Chondrocyte (in vitro differentiated cells): Measurements from ENCODE around the gene IFNAR1. TPM values are rescaled to one million over a fixed set of nuclear protein-coding genes. Genes with fewer than 3 reads are reported as not detected.

Experiments used
- DNase-seq: peaks from one replicate; pipeline ENCODE4 v3.0.0; 2021; ENCODE audit warnings: mixed read lengths, low spot score
- H3K27ac Mint-ChIP-seq: one replicate; pipeline ENCODE4 v1.8.0; 2021; ENCODE audit warnings: mild to moderate bottlenecking, moderate library complexity, mixed read lengths; ENCODE audit not compliant: unreplicated experiment
- H3K27me3 Mint-ChIP-seq: 2 replicates; pipeline ENCODE4 v1.8.0; 2021; ENCODE audit warnings: low read depth, mixed read lengths
- H3K36me3 Mint-ChIP-seq: 2 replicates; pipeline ENCODE4 v1.8.0; 2021; ENCODE audit warnings: low read depth, mixed read lengths
- H3K4me1 Mint-ChIP-seq: 2 replicates; pipeline ENCODE4 v1.8.0; 2021; ENCODE audit warnings: low read depth, mild to moderate bottlenecking, mixed read lengths
- H3K4me3 Mint-ChIP-seq: one replicate; pipeline ENCODE4 v1.8.0; 2021; ENCODE audit warnings: mild to moderate bottlenecking, moderate library complexity, mixed read lengths; ENCODE audit not compliant: unreplicated experiment
- H3K9me3 Mint-ChIP-seq: 2 replicates; pipeline ENCODE4 v1.8.0; 2021; ENCODE audit warnings: low read depth, mixed read lengths
- CTCF ChIP-seq: fragments of 200-600 bp; sonication (generic); IDR thresholded peaks from 2 replicates; pipeline ENCODE4 v1.5.0; 2021; ENCODE audit warnings: antibody characterized with exemption, mild to moderate bottlenecking, moderate library complexity
- long read RNA-seq: library from polyadenylated mRNA; stranded (forward); transcript quantifications from one replicate; pipeline ENCODE4 v2.0.0, GENCODE V29; 2021
- total RNA-seq: library from RNA; stranded (reverse); gene quantifications from 3 replicates; pipeline ENCODE4 v1.2.1, GENCODE V29; 2021

Gene IFNAR1
- total RNA-seq: 40.3 to 52.3 TPM (median 47.7 TPM) in 3 replicates
- long read RNA-seq, full-length matches to known transcripts: 47 of 67 reads
- long read RNA-seq, partial matches to known transcripts: 8 of 67 reads
- long read RNA-seq, other reads (novel, unspliced or antisense): 12 of 67 reads

GRCh38 chr21:33324291-33325221, at the start of gene IFNAR1:
Gene IFNAR1, plus strand, starts transcription at chr21:33324970. Its CDS starts 86 bp downstream, at chr21:33325056.
- peak; percentile 100 for DNase-seq
- Mint-ChIP-seq H3K27me3 (no peaks in the 10 kb centered on the region), H3K27ac (no peak within 1 kb of the TSS), H3K9me3 (no peaks in the 10 kb centered on the region), H3K4me3 (no peak within 1 kb of the TSS), H3K4me1 (peaks cover 23% of the 10 kb centered on the region), H3K36me3 (no peaks in the 10 kb centered on the region)
- peak; percentile 29 for TF ChIP-seq CTCF

GRCh38 chr21:33278721-33279120, 46.0 kb upstream of the IFNAR1 start:
- no peak overlapping the region for H3K27ac Mint-ChIP-seq
- no peak overlapping the region for H3K4me3 Mint-ChIP-seq
- peaks cover 35% of the 10 kb centered on the region for H3K36me3 Mint-ChIP-seq
- no peak for DNase-seq
- no peaks in the 10 kb centered on the region for H3K27me3 Mint-ChIP-seq
- no peak for TF ChIP-seq CTCF
- peaks cover 15% of the 10 kb centered on the region for H3K9me3 Mint-ChIP-seq
- peaks cover 3% of the 10 kb centered on the region for H3K4me1 Mint-ChIP-seq

GRCh38 chr21:33279330-33279820, 45.4 kb upstream of the IFNAR1 start:
- TF ChIP-seq CTCF: no peak
- H3K27ac Mint-ChIP-seq: no peak overlapping the region
- H3K27me3 Mint-ChIP-seq: no peaks in the 10 kb centered on the region
- no peak for DNase-seq
- peaks cover 34% of the 10 kb centered on the region for H3K36me3 Mint-ChIP-seq
- no peak overlapping the region for H3K4me3 Mint-ChIP-seq
- peaks cover 3% of the 10 kb centered on the region for H3K4me1 Mint-ChIP-seq
- peaks cover 14% of the 10 kb centered on the region for H3K9me3 Mint-ChIP-seq

GRCh38 chr21:33281096-33281652, 43.6 kb upstream of the IFNAR1 start:
- no peak overlapping the region for H3K4me3 Mint-ChIP-seq
- peaks cover 11% of the 10 kb centered on the region for H3K4me1 Mint-ChIP-seq

More at GRCh38 chr21:33281096-33281652, 43.6 kb upstream of the IFNAR1 start:
- H3K27ac Mint-ChIP-seq: no peak overlapping the region
- H3K27me3 Mint-ChIP-seq: no peaks in the 10 kb centered on the region
- TF ChIP-seq CTCF: no peak
- DNase-seq: no peak
- H3K36me3 Mint-ChIP-seq: peaks cover 36% of the 10 kb centered on the region
- H3K9me3 Mint-ChIP-seq: peaks cover 11% of the 10 kb centered on the region
